ENCODE measurements around the gene ZBTB5.

ZBTB5 gene

DNA sequence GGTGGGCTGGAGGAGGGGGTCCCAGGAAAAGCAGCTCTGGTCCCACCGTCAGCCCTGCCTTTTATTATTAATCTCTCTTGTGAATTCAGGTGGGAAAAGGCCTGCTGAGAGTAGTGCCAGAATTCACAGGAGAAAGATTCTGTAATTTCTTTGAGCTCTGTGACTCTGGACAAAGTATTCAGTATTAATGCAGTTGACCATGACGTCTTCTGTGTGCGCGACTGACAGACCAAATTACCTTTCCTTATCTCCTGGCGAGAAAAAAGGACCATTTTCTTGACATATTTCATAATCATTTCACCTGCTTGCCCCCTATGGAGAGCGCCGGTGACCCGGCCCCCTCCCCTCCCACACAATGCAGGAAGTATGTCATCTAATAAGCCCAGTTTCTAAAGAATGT is 69.6 kb downstream of the ZBTB5 start:
- Histone ChIP-seq H3K4me3 (ENCODE audit: low read depth, low read length) (no peak overlapping the region), H3K23ac (ENCODE audit: low read length) (no peak overlapping the region), H4K91ac (ENCODE audit: low read depth, low read length) (no peak overlapping the region), H3K14ac (ENCODE audit: low read length) (no peak overlapping the region), H3K9ac (ENCODE audit: low read length) (peak overlapping the region; percentile 17), H3K36me3 (ENCODE audit: control insufficient read depth in 1 of 2, insufficient read depth in 2 of 2, low read length in 2 of 2) (no peaks in the 10 kb centered on the region), H3K9me3 (ENCODE audit: insufficient read depth, low read depth, low read length) (peaks cover 3% of the 10 kb centered on the region), H3K27ac (ENCODE audit: low read depth, low read length) (no peak overlapping the region), H2BK120ac (ENCODE audit: insufficient read depth, low read length, poor library complexity) (no peak overlapping the region), H3K79me2 (ENCODE audit: control insufficient read depth, insufficient read depth, low read length, poor library complexity) (no peaks in the 10 kb centered on the region), H3K4ac (ENCODE audit: low read depth, low read length) (no peak overlapping the region), H2BK12ac (ENCODE audit: low read length) (no peak overlapping the region), H3K4me1 (ENCODE audit: control insufficient read depth in 1 of 2, insufficient read depth in 2 of 2, low read length in 2 of 2) (no peaks in the 10 kb centered on the region), H3K27me3 (ENCODE audit: insufficient read depth, low read length) (no peaks in the 10 kb centered on the region), H2AK5ac (ENCODE audit: low read length) (no peak overlapping the region), H2BK5ac (ENCODE audit: low read depth, low read length, poor library complexity) (no peak overlapping the region), H4K12ac (ENCODE audit: low read depth, low read length) (no peak overlapping the region), H2AFZ (ENCODE audit: insufficient read depth, low read length, poor library complexity) (no peak overlapping the region), H3K18ac (ENCODE audit: low read length) (no peak overlapping the region), H4K8ac (ENCODE audit: low read depth, low read length) (no peak overlapping the region), H3K4me2 (ENCODE audit: low read length) (no peak overlapping the region), H3K79me1 (ENCODE audit: low read length) (no peaks in the 10 kb centered on the region)
- DNase-seq = no peak
- no CpG with 5 or more reads among the region's 8 CpGs for WGBS (ENCODE audit: extremely low coverage, insufficient coverage, insufficient read length)

DNA sequence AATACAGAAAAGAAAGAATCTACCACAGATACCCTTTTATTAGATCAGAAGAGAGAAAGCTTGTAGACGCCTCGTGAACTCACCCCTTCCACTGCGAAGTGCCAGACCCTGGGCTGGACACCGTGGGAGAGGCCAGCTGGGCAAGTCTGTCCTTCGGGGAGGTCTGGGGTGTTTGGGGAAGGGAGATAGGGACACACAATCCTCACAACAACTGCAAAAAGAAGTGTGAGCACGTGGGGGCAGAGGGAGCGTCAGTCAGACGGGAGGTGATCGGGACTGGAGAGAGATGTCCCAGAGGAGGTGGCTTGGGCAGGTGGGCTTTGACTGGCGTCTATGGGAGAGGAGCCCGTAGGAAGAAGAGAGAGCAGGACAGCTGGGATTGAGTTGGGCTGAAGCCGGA is 70.0 kb downstream of the ZBTB5 start:
- Histone ChIP-seq H4K8ac (ENCODE audit: low read depth, low read length) (no peak overlapping the region), H3K9ac (ENCODE audit: low read length) (peak overlapping the region; percentile 17), H3K27me3 (ENCODE audit: insufficient read depth, low read length) (no peaks in the 10 kb centered on the region), H3K27ac (ENCODE audit: low read depth, low read length) (no peak overlapping the region), H3K79me1 (ENCODE audit: low read length) (no peaks in the 10 kb centered on the region), H3K14ac (ENCODE audit: low read length) (no peak overlapping the region), H3K4me3 (ENCODE audit: low read depth, low read length) (no peak overlapping the region), H4K91ac (ENCODE audit: low read depth, low read length) (no peak overlapping the region), H2AFZ (ENCODE audit: insufficient read depth, low read length, poor library complexity) (no peak overlapping the region), H3K4me1 (ENCODE audit: control insufficient read depth in 1 of 2, insufficient read depth in 2 of 2, low read length in 2 of 2) (no peaks in the 10 kb centered on the region), H3K79me2 (ENCODE audit: control insufficient read depth, insufficient read depth, low read length, poor library complexity) (no peaks in the 10 kb centered on the region), H2BK120ac (ENCODE audit: insufficient read depth, low read length, poor library complexity) (no peak overlapping the region), H2AK5ac (ENCODE audit: low read length) (no peak overlapping the region), H4K12ac (ENCODE audit: low read depth, low read length) (no peak overlapping the region), H2BK12ac (ENCODE audit: low read length) (no peak overlapping the region), H2BK5ac (ENCODE audit: low read depth, low read length, poor library complexity) (no peak overlapping the region), H3K36me3 (ENCODE audit: control insufficient read depth in 1 of 2, insufficient read depth in 2 of 2, low read length in 2 of 2) (no peaks in the 10 kb centered on the region), H3K4ac (ENCODE audit: low read depth, low read length) (no peak overlapping the region), H3K4me2 (ENCODE audit: low read length) (no peak overlapping the region), H3K23ac (ENCODE audit: low read length) (no peak overlapping the region), H3K18ac (ENCODE audit: low read length) (no peak overlapping the region), H3K9me3 (ENCODE audit: insufficient read depth, low read depth, low read length) (peaks cover 3% of the 10 kb centered on the region)
- no CpG with 5 or more reads among the region's 12 CpGs for WGBS (ENCODE audit: extremely low coverage, insufficient coverage, insufficient read length)
- no peak for DNase-seq

DNA sequence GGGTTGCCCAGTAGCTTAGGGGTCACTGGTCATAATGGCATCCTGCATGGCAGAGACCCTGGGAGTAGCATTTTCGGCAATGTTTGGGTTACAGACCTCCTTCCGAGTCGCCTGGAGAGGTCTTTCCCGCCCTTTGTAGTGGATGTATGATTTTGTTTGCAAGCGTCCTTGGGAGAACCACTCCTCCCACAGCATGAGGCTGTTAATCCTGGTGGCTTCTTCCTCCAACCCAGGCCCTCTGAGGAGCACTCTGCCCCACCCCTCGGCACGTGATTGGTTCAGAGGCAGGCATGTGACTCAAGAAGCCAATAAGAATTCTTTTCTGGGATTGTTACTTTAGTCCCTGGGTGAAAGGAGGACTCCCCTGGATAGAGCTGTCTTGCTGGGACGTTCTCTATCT is 73.0 kb downstream of the ZBTB5 start:
- no peak overlapping the region for H3K14ac ChIP-seq (ENCODE audit: low read length)
- no peak overlapping the region for H2AFZ ChIP-seq (ENCODE audit: insufficient read depth, low read length, poor library complexity)
- H3K27me3 ChIP-seq (ENCODE audit: insufficient read depth, low read length) = no peaks in the 10 kb centered on the region
- no peaks in the 10 kb centered on the region for H3K36me3 ChIP-seq (ENCODE audit: control insufficient read depth in 1 of 2, insufficient read depth in 2 of 2, low read length in 2 of 2)
- H3K27ac ChIP-seq (ENCODE audit: low read depth, low read length) = no peak overlapping the region
- peaks cover 3% of the 10 kb centered on the region for H3K9me3 ChIP-seq (ENCODE audit: insufficient read depth, low read depth, low read length)
- no peak overlapping the region for H2BK120ac ChIP-seq (ENCODE audit: insufficient read depth, low read length, poor library complexity)
- no peak overlapping the region for H3K4ac ChIP-seq (ENCODE audit: low read depth, low read length)
- no peak for DNase-seq
- no peak overlapping the region for H4K8ac ChIP-seq (ENCODE audit: low read depth, low read length)
- H3K18ac ChIP-seq (ENCODE audit: low read length) = no peak overlapping the region
- no peak overlapping the region for H2BK12ac ChIP-seq (ENCODE audit: low read length)
- H2AK5ac ChIP-seq (ENCODE audit: low read length) = no peak overlapping the region
- no CpG with 5 or more reads among the region's 8 CpGs for WGBS (ENCODE audit: extremely low coverage, insufficient coverage, insufficient read length)
- H3K23ac ChIP-seq (ENCODE audit: low read length) = no peak overlapping the region
- H4K12ac ChIP-seq (ENCODE audit: low read depth, low read length) = no peak overlapping the region
- no peaks in the 10 kb centered on the region for H3K4me1 ChIP-seq (ENCODE audit: control insufficient read depth in 1 of 2, insufficient read depth in 2 of 2, low read length in 2 of 2)
- H3K9ac ChIP-seq (ENCODE audit: low read length) = no peak overlapping the region
- no peaks in the 10 kb centered on the region for H3K79me1 ChIP-seq (ENCODE audit: low read length)
- H3K4me2 ChIP-seq (ENCODE audit: low read length) = no peak overlapping the region
- H4K91ac ChIP-seq (ENCODE audit: low read depth, low read length) = no peak overlapping the region
- H2BK5ac ChIP-seq (ENCODE audit: low read depth, low read length, poor library complexity) = no peak overlapping the region
- H3K4me3 ChIP-seq (ENCODE audit: low read depth, low read length) = no peak overlapping the region
- no peaks in the 10 kb centered on the region for H3K79me2 ChIP-seq (ENCODE audit: control insufficient read depth, insufficient read depth, low read length, poor library complexity)

DNA sequence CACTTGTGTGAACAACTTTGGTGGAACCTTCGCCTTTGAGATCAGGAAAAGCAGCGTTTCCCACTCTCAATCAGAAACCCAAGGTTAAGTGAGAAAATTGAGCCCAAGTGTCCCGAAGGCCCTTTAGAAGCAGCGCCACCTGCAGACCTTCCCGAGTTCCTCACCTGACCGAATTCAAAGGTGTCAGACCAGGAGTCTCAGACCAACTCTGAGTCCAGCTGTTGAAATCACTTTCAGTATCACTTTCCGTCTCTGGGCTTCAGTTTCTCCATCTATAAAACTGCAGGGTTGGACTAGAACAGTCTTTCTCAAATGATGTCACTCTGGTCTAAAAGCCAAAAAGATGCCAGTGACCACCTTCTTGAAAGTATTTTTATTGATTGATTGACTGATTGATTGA is 74.5 kb downstream of the ZBTB5 start:
- Histone ChIP-seq H3K4me1 (ENCODE audit: control insufficient read depth in 1 of 2, insufficient read depth in 2 of 2, low read length in 2 of 2) (no peaks in the 10 kb centered on the region), H3K18ac (ENCODE audit: low read length) (no peak overlapping the region), H3K36me3 (ENCODE audit: control insufficient read depth in 1 of 2, insufficient read depth in 2 of 2, low read length in 2 of 2) (no peaks in the 10 kb centered on the region), H3K27me3 (ENCODE audit: insufficient read depth, low read length) (no peaks in the 10 kb centered on the region), H3K14ac (ENCODE audit: low read length) (no peak overlapping the region), H2BK12ac (ENCODE audit: low read length) (no peak overlapping the region), H3K4me2 (ENCODE audit: low read length) (no peak overlapping the region), H2BK120ac (ENCODE audit: insufficient read depth, low read length, poor library complexity) (no peak overlapping the region), H3K9ac (ENCODE audit: low read length) (no peak overlapping the region), H2BK5ac (ENCODE audit: low read depth, low read length, poor library complexity) (no peak overlapping the region), H2AK5ac (ENCODE audit: low read length) (no peak overlapping the region), H4K12ac (ENCODE audit: low read depth, low read length) (no peak overlapping the region), H3K9me3 (ENCODE audit: insufficient read depth, low read depth, low read length) (peaks cover 3% of the 10 kb centered on the region), H3K4me3 (ENCODE audit: low read depth, low read length) (no peak overlapping the region), H3K79me2 (ENCODE audit: control insufficient read depth, insufficient read depth, low read length, poor library complexity) (no peaks in the 10 kb centered on the region), H4K91ac (ENCODE audit: low read depth, low read length) (no peak overlapping the region), H4K8ac (ENCODE audit: low read depth, low read length) (no peak overlapping the region), H2AFZ (ENCODE audit: insufficient read depth, low read length, poor library complexity) (no peak overlapping the region), H3K27ac (ENCODE audit: low read depth, low read length) (no peak overlapping the region), H3K79me1 (ENCODE audit: low read length) (no peaks in the 10 kb centered on the region), H3K4ac (ENCODE audit: low read depth, low read length) (no peak overlapping the region), H3K23ac (ENCODE audit: low read length) (no peak overlapping the region)
- no CpG with 5 or more reads among the region's 7 CpGs for WGBS (ENCODE audit: extremely low coverage, insufficient coverage, insufficient read length)
- peak; percentile 50 to 72 for DNase-seq

Data from trophoblast cell (in vitro differentiated cells and primary cell).